HG02973 (cell line): Measurements from ENCODE around the gene NUBP2.
"Not testable (repeated sequence)": the region's sequence is repeated elsewhere in the genome, so short reads cannot be mapped to it uniquely, and the experiment has no call there.

ENCODE experiments used
- ATAC-seq: cut with Tn5 transposase; IDR thresholded peaks from one replicate; pipeline ENCODE4 v1.9.1; 2021; ENCODE audit warnings: moderate library complexity; ENCODE audit not compliant: unreplicated experiment

The NUBP2 gene

DNA sequence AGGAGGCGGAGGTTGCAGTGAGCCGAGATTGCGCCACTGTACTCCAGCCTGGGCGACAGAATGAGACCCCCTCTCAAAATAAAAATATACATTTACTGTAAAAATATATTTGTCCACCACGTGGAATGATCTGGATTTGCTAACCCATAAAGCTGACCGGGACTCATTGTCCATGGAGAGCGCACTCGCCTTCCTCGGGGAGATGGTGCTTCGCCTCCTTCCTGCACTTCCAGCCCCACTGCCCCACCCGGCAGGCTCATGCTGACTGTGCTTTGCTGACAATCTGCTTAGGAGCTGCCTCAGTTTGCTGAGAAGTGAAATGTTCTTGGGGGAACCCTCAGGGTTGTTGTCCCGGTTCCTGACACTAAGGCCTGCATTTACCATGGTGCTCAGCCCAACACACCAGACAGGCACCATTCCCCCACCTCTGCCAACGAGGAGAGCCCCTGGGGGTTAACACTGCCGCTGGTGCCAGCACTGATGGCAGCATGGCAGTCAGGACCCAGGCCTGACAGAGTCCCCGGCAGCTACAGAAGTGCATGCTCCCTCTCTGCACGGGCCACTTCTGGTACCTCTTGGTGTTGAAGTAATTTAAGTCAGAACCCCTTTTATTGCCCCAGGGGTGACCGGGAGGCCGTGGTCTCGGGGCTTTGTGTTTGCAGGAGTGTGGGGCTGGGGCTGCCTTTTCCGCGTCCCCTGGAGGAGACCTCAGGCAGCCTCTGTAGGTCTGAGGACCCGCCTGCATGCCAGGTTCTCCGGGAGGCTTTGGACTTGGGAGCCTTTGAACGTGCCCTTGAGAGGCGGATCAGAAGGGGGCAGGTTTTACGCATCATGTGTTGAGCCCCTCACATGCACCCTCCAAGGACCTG, 2.5 kb downstream of the NUBP2 start:
- ATAC-seq: no peak

DNA sequence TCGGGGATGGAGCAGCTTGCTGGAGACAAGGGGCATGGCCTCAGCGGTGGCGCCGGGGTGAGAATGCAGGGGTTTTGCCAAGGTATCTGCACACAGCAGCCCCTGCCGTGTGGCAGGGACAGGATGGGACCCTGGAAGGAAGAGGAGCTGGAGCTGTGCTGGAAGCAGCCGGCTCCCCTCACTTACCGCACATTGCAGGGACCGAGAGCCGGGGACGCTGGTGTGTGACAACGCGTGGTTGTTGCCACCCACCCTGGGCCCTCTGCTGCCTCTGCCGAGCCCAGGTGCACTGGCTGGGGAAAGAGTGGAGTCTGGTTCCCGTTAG, 3.0 kb downstream of the NUBP2 start:
- ATAC-seq: no peak

DNA sequence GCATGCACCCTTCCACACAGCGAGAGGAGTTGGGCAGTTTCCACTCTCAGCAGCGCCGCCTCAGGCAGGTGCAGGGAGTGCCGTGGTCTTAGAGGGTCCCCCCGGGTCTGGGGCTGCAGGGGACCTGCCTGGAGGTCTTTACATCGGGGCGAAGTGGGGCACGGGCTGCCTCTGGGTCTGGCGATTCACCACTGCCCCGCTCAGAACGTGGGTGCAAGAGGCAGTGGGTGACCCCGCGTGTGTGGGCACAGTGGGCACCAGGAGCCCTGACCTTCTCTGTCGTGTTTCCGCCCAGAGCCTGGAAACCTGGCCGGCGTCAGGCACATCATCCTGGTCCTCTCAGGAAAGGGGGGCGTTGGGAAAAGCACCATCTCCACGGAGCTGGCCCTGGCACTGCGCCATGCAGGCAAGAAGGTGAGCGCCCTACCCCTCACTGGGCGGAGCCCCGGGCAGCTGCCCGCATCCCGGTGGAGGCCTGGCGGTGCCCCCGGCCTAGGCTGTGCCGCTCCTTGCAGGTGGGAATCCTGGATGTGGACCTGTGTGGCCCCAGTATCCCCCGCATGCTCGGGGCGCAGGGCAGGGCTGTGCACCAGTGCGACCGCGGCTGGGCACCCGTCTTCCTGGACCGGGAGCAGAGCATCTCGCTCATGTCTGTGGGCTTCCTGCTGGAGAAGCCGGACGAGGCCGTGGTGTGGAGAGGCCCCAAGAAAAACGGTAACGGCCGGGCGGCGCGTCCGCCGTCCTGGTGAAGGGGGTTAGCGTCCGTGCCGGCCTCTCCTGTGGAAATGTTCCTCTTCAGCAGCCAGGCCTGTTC, 3.7 kb downstream of the NUBP2 start:
- ATAC-seq: no peak

DNA sequence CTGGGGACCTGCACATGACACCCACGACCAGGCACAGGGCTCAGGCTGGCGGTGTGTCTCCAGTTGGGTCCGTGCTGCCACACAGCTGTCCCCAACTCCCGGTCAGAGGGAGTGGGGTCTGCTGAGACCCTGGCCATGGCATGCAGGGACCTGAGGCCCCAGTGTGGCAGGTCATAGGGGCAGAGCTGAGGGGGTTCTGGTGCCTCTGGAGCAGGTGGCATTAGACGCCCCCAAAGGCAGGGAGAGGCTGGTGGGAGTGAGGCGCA, 4.2 kb downstream of the NUBP2 start:
- no peak for ATAC-seq

DNA sequence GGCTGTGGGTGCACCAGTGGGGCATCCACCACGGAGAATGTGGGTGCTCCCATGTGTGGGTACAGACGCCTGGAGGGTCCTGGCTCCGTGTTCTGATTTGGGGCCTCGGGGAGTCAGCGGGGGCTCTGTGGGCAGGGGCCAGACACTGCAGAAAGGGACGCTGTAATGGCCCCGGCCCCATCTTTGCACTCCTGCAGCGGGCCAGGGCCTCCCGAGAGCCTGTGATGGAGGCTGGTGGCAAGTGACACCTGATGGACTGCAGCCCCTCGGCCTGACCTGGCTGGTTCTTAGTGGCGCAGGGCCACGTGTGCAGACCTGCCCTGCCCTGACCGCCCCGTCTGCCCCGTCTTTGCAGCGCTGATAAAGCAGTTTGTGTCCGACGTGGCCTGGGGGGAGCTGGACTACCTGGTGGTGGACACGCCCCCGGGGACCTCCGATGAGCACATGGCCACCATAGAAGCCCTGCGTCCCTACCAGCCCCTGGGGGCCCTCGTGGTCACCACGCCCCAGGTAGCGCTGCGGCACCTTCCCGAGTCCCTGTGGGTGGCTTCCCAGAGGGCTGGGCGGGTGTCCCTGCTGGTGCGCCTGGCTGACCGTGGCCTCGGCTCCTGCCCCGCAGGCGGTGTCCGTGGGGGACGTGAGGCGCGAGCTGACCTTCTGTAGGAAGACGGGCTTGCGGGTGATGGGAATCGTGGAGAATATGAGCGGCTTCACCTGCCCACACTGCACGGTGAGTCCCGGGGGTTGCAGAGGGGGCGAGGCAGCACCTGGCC, 4.7 kb downstream of the NUBP2 start:
- ATAC-seq: no peak

DNA sequence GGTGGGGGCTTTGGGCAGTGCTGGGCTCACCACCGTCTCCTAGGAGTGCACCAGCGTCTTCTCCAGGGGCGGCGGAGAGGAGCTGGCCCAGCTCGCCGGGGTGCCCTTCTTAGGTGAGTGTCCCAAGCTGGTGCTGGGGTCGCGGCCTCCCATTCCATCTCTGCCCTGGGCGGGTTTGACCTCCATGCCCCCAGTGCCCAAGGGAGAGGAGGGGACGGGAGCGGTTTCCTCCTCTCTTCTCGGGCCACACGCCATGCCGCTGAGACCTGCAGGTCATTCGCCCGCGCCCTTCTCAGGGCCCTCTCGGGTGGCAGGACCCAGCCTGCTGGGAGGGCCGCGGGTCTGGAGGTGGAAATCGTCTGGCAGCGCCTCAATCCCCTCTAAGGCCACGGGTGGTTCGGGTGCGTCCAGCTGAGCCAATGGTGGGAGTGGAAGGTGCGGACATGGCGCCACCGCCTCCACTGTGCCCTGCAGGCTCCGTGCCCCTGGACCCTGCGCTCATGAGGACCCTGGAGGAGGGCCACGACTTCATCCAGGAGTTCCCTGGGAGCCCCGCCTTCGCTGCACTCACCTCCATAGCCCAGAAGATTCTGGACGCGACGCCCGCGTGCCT, 5.4 kb downstream of the NUBP2 start:
- no peak for ATAC-seq

DNA sequence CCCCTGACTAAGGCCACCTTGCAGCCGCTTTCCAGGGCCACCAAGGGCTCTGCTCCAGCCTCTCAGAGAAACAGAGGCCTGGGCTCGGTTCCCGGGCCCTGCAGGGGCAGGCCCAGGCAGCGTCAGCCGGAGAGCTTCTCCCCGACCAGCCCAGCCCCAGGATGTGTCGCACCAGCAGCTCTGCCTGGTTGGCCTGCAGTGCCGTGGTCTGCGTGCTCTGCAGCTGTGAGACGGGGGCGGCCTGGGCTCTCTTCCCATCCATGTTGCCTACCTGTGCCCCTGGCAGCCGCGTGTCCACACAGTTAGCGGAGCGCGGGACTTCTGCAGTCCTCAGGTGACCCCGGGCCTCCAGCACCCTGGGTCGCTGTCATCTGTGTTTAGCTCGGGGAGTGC, 5.9 kb downstream of the NUBP2 start:
- ATAC-seq: no peak

DNA sequence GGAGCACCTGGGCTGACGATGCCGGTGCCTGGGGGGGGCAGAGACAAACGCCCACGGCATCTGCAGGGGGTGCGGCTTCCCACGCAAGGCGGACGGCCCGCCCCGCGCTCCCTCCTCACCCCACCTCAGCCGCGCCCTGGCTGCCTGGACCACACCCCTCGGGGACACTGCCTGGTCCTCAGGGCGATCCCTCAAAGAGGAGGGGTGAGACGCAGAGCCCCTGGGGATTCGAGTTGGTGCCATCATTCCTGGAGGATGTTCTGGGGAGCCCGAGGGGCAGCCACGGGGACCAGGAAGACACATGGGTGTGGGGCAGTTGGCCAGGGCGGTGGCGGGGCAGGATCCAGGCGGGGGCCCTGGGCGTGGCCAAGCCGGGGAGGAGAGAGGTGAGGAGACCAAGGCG, 6.9 kb downstream of the NUBP2 start:
- ATAC-seq: no peak

DNA sequence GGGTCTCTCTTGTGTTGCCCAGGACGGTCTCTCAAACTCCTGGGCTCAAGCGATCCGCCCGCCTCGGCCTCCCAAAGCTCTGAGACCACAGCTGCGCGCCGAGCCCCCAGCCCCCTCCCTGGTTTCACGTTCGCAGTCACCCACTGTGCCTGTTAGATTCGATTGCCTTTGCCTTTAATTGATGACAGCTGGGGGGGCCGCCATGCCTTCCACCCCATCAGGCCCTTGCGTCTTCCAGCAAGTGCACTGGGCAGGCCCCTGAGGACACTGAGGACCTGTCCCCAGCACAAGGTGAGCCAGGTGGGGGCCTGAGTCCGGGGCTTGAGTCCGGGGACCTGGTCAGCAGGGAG, 7.5 kb downstream of the NUBP2 start:
- ATAC-seq: no peak

DNA sequence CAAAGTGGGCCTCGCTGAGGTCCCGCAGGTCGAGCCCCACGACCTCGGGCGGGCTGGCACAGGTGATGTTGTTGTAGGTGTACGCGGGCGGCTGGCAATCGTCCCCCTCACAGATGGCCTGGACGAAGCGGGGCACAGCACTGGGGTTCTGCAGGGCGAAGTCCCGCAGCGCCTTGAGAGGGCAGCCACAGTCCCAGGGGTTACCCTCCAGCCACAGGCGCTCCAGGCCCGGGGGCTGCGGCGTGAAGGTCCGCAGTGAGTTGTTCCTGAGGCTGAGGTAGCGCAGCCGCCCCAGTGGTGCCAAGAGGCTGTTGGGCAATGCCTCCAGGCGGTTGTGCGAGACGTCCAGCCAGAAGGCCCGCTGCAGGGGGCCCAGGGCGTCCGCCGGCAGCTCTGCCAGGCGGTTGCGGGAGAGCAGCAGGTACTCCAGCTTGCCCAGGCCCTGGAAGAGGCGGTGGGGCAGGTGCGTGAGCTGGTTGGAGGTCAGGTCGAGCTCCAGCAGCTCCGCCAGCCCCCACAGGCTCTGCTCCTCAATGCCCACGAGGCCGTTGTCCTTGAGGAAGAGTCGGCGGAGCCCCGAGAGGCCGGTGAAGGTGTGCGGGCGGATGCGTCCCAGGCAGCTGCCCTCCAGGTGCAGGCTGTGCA, 8.0 kb downstream of the NUBP2 start:
- no peak for ATAC-seq

DNA sequence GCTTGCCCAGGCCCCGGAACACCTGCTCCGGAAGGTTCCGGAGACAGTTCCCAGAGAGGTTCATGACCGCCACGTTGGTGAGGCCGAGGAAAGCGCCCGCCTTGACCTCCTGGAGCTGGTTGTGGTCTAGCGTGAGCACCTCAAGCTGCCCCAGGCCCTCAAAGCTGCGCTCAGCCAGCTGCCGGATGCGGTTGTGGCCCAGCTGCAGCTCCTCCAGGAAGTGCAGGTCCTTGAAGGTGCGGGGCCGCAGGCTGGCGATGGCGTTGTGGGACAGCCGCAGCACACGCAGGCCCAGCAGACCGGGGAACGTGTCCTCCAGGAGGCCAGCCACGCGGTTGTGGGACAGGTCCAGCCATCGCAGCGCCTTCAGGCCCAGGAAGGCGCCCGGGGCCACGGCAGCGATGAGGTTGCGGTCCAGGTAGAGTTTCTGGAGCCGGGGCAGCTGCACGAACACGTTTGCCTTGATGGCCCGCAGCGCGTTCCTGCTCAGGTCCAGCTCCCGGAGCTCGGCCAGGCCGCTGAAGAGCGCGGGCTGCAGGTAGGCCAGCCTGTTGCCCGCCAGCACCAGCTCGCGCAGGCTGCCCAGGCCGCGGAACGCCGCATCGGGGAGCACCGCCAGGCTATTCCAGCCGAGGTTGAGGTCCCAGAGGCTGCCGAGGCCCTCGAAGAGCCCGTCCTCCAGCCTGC, 8.6 kb downstream of the NUBP2 start:
- ATAC-seq: no peak

DNA sequence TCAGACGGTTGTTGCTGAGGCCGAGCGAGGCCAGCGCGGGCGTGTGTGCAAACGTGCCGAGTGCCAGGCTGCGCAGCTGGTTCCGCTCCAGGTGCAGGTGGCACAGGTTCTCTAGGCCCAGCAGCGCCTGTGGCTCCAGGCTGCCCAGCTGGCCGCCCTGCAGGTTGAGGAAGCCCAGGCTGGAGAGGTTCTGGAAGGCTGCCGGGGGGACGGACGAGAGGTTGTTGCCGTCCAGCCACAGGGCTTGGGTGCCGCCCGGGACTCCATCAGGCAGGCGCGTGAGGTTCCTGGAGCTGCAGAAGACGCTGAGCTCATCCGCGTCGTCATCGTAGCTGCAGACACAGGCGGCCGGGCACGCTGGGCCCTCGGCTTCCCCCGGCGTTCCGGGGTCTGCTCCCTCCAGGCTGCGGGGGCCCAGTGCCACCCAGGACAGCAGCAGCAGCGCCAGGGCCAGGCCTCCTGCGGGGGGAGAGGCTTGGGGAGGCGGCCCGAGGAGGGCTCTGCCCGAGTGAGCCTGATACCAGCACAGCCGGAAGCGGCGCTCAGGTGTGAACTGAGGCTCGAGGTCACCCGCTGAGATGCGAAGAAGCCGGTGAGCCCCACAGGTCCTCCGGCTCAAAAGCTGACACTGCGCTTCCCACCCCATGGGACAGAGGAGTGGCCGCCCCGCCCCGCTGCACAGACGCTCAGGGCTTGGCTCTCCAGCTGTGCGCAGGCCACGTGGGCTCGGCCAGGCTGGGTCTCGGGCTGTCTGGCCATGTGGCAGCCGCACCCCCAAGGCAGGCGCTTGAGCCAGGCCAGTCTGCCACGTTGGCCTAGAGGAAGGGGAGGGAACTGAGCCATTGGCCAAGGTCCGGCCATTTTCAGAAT, 9.4 kb downstream of the NUBP2 start:
- ATAC-seq: no peak

DNA sequence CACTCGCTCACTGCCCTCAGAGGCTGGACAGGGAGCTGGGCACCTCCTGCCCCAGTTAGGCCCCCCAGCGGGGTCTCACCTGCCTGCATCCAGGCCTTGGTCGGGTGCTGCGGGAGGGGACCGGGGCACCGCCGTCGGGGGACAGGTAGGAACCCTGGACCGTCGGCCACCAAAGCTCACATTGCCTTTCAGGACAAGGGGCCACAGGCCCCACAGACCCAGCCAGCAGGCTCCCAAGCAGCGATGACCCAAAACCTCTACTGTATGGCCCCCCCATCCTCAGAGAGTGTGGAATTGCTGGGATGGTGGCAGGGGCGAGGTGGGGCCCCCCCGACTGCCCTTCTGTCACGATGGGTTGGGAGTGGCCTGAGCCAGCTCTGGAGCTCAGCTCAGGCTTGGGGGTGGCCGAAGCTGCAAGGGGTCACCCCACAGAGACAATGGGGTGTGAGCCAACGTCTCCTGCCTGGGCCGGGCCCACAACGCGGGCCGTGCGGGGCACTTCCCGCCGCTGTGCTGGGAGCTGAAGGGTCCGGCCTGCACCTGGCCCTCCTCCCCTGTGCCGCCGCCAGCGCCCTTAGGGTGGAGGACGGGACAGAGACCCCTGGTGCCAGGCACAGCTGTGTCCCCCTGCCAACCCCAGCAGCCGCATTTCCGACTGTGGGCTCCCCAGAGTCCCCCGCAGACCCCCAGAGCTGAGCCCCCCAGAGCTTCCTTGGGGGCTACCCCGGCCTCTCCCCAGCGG, 10.2 kb downstream of the NUBP2 start:
- no peak for ATAC-seq

DNA sequence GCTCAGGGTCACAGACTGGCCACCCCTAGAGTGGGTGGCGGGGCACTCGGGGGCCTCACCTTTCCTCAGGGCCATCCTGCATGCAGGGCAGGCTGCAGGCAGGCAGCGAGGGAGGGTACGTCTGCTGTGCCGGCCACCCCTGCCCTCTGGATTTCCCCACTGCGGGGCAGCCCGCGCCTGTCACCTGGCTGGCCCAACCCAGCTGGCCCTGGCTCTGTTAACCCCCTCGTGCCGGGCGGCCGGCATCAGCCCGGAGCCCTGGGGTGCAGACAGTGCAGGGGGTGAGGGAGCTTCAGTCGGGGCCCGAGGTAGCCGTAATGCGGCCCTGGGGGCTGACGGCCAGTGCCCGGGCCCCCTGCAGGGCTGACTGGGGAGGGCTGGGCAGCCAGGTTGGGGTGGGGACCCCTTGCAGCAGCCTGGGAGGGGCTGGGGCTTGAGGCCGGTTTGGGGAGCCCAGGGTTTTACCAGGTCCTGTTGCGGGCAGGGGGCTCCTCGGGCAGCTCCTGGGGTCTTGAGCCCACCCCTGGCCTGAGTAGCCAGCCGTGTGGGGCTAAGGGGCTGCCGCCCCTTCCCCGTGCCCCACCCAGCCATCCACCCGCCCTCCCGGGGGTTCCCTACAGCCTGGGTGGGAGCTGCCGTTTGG, 10.9 kb downstream of the NUBP2 start, which contains the start of gene IGFALS:
TSS of gene IGFALS (minus strand) at position 128 of the 643 bp plus-strand sequence. CDS start at position 75, 53 bp downstream.
- ATAC-seq: no peak

DNA sequence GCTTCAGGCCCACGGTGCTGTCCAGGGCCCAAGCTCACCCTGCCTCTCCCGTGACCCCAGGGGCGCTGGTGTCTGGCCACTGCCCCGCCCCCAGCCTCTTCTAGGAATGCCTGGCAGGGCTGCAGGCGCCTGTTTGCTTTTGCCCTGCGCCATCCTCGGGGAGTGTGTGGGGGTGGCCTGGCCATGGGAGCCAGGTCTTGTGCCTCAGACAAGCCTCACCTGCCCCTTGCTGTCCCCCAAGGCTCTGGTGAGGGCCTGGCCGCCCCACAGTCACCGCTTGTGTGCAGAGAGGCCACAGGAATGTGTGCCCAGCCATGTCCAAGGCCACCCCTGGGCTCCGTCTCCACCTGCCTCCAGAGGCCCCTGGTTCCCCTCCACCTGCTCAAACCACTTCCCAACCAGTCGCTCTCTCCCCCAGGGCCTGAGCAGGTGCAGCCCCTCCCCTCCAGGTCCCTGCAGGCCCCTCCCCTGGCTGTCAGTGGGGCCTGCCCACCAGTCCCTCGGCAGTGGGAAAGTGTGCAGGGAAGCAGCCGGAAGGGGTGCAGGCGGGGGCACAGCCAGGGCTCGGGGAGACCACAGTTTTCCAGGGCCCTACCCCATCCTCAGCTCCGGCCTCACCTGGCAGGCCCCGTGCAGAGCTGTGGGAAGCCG, 11.6 kb downstream of the NUBP2 start:
- no peak for ATAC-seq

DNA sequence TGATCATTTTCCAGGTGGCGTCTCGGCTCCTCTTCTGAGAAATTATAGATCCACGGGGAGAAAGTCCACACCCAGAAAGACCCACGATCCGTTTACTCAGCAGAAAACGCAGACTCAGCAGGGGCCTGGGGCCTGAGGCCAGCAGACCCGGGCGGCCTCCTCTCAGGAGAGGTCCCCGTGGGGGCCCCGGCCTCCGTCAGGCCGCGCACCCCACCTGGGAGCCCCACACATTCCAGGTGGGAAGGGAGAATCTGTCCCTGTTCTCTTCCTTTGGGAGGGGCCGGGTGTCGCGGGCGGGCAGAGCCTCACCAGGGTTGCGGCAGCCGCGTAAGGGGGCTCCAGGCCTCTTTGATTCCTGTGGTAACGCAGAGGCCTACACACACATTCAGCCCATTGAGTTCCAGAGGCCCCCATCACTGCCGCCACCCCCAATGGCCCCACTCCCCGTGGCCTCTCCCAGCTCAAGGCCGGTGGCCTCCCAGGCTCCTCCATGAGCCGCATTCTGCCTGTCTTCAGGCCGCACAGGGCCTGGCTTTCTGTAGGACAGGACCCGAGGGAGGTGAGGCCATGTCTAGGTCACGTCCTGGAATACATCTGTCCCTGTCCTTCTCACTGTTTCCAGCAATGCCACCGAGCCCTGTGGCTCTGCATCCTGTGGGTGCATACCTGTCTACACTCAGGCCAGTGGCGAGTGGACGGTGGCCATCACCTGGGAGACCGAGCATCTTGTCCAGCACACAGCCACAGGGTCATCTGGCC, 12.3 kb downstream of the NUBP2 start:
- no peak for ATAC-seq

DNA sequence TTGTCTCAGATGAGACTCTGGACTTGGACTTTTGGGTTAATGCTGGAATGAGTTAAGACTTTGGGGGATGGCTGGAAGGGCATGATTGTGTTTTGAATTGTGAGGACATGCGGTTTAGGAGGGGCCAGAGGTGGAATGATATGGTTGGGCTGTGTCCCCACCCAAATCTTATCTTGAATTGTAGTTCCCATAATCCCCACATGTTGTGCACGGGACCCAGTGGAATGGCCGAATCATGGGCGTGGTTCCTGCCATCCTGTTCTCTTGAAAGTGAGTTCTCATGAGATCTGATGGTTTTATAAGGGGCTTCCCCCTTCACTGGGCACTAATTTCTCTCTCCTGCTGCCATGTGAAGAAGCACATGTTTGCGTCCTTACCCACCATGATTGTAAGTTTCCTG, 16.5 kb downstream of the NUBP2 start:
- ATAC-seq: not testable (repeated sequence)
